Gastrocnemius medialis (tissue), 4 donors: ENCODE results near the gene GPRC5A. TPM values are rescaled to one million over a fixed set of nuclear protein-coding genes. Genes with fewer than 3 reads are reported as not detected.
"Not testable (repeated sequence)": the region's sequence is repeated elsewhere in the genome, so short reads cannot be mapped to it uniquely, and the experiment has no call there.

Experiments used
- ATAC-seq, 2 donors: fragments of 150-250 bp; one replicate each; pipeline ENCODE4 v1.9.1; 2016
- DNase-seq, 2 donors: peaks; one replicate each; pipeline ENCODE4 v3.0.0-alpha.2; 2019
- H3K27ac ChIP-seq, 4 donors: fragments of 200-600 bp; sonication (generic); 1 replicate in 1 of 4; 2 replicates in 3 of 4; pipeline ENCODE4 v1.5.1; 2016 to 2018; ENCODE audit warnings: mild to moderate bottlenecking in 2 of 4, moderate library complexity in 1 of 4
- H3K27me3 ChIP-seq, 3 donors: fragments of 200-600 bp; sonication (generic) in 2 of 3; 1 replicate in 1 of 3; 2 replicates in 2 of 3; pipeline versions ENCODE4 v1.5.1 to v1.6.0; 2016 to 2019; ENCODE audit warnings: mild to moderate bottlenecking in 1 of 3, moderate library complexity in 1 of 3
- H3K36me3 ChIP-seq, 2 donors: fragments of 200-600 bp; sonication (generic) in 1 of 2; one replicate each; pipeline ENCODE4 v1.5.1; 2017 to 2018
- H3K4me1 ChIP-seq, 2 donors: fragments of 200-600 bp; sonication (generic) in 1 of 2; one replicate each; pipeline ENCODE4 v1.5.1; 2016 to 2017; ENCODE audit warnings: mild to moderate bottlenecking in 2 of 2
- H3K4me3 ChIP-seq, 4 donors: fragments of 200-600 bp; sonication (generic) in 3 of 4; 1 replicate in 1 of 4; 2 replicates in 3 of 4; pipeline ENCODE4 v1.5.1; 2016 to 2019; ENCODE audit warnings: mild to moderate bottlenecking in 2 of 4
- H3K9me3 ChIP-seq, 3 donors: fragments of 200-600 bp; sonication (generic) in 2 of 3; 1 replicate in 1 of 3; 2 replicates in 2 of 3; pipeline ENCODE4 v1.5.1; 2016 to 2019
- CTCF ChIP-seq, 5 experiments: fragments of 450-650 bp in 3 of 5; fragments of 200-600 bp in 2 of 5; sonication (generic) in 2 of 5; IDR thresholded peaks in 4 of 5; conservative IDR thresholded peaks in 1 of 5; 1 replicate in 4 of 5; 2 replicates in 1 of 5; pipeline ENCODE4 v1.5.1; 2016 to 2019; ENCODE audit warnings: antibody characterized with exemption in 5 of 5, mild to moderate bottlenecking in 3 of 5, moderate library complexity in 3 of 5
- POLR2A ChIP-seq, 2 donors: fragments of 450-650 bp; IDR thresholded peaks; one replicate each; pipeline ENCODE4 v1.6.1; 2017; ENCODE audit warnings: antibody characterized with exemption in 2 of 2, mild to moderate bottlenecking in 2 of 2, moderate library complexity in 2 of 2
- in situ Hi-C, 4 donors: fragments of 200-750 bp; cut with MboI; loops; one replicate each; pipeline versions ENCODE4 v1.15.0 to v1.8.0; 2017; ENCODE audit warnings: low sequenced_read_pairs in 4 of 4
- intact Hi-C: fragments of 100-400 bp; cut with DNase I; formaldehyde crosslinking; loops from one replicate; pipeline ENCODE4 v1.15.1; 2023; ENCODE audit warnings: low total_unique reads
- total RNA-seq, 4 donors: library from RNA; depleted of rRNA; stranded (reverse); fragments of >200 nt; gene quantifications; one replicate each; pipeline versions ENCODE4 v1.1.0 to v1.2.3, GENCODE V29; 2016

GPRC5A gene
- total RNA-seq, 4 donors from 2014 or later = 0.23 to 5.8 (median 0.52) TPM

GRCh38 chr12:12872139-12872933 lies 19.0 kb upstream of the GPRC5A start:
- intact Hi-C loops (no loop called here), in situ Hi-C loops (no loop called here)
- H3K4me1 ChIP-seq = no peaks in the 10 kb centered on the region
- TF ChIP-seq POLR2A (IDR thresholded peaks at IDR 0.05) (no peak), CTCF (IDR thresholded peaks at IDR 0.05 in 4 of 5, conservative IDR thresholded peaks at IDR 0.05 in 1 of 5) (no peak)
- H3K9me3 ChIP-seq = no peaks in the 10 kb centered on the region
- no peak overlapping the region for H3K27ac ChIP-seq
- no peak for ATAC-seq
- no peaks in the 10 kb centered on the region for H3K36me3 ChIP-seq
- H3K27me3 ChIP-seq = no peaks in the 10 kb centered on the region
- no peak for DNase-seq
- no peak overlapping the region for H3K4me3 ChIP-seq

GRCh38 chr12:12872934-12873275 lies 18.5 kb upstream of the GPRC5A start:
- in situ Hi-C loops = no loop called here
- ATAC-seq = no peak

GRCh38 chr12:12874029-12874428 lies 17.3 kb upstream of the GPRC5A start:
- Histone ChIP-seq H3K9me3 (no peaks in the 10 kb centered on the region), H3K27me3 (no peaks in the 10 kb centered on the region), H3K27ac (no peak overlapping the region), H3K36me3 (no peaks in the 10 kb centered on the region), H3K4me3 (no peak overlapping the region), H3K4me1 (no peaks in the 10 kb centered on the region)
- TF ChIP-seq CTCF (IDR thresholded peaks at IDR 0.05 in 4 of 5, conservative IDR thresholded peaks at IDR 0.05 in 1 of 5) (no peak), POLR2A (IDR thresholded peaks at IDR 0.05) (no peak)
- DNase-seq (no peak), ATAC-seq (no peak)
- in situ Hi-C loops = no loop called here
- intact Hi-C loops = no loop called here

More at GRCh38 chr12:12872934-12873275, 18.5 kb upstream of the GPRC5A start:
- no peaks in the 10 kb centered on the region for H3K9me3 ChIP-seq
- TF ChIP-seq POLR2A (IDR thresholded peaks at IDR 0.05) = no peak
- no peak for TF ChIP-seq CTCF (IDR thresholded peaks at IDR 0.05 in 4 of 5, conservative IDR thresholded peaks at IDR 0.05 in 1 of 5)
- no peak overlapping the region for H3K4me3 ChIP-seq
- no peaks in the 10 kb centered on the region for H3K36me3 ChIP-seq
- H3K27me3 ChIP-seq = no peaks in the 10 kb centered on the region
- intact Hi-C loops = no loop called here
- H3K27ac ChIP-seq = no peak overlapping the region
- no peak for DNase-seq
- H3K4me1 ChIP-seq = no peaks in the 10 kb centered on the region

- in situ Hi-C loops, H3K4me3 ChIP-seq, H3K4me1 ChIP-seq, H3K9me3 ChIP-seq, H3K27me3 ChIP-seq, intact Hi-C loops, H3K27ac ChIP-seq, ATAC-seq, H3K36me3 ChIP-seq, DNase-seq: not testable (repeated sequence)
These were observed 16.1 kb upstream of the GPRC5A start for GRCh38 chr12:12875301-12875700.

- no peaks in the 10 kb centered on the region for H3K9me3 ChIP-seq
- TF ChIP-seq POLR2A (IDR thresholded peaks at IDR 0.05) (no peak), CTCF (IDR thresholded peaks at IDR 0.05 in 4 of 5, conservative IDR thresholded peaks at IDR 0.05 in 1 of 5) (no peak)
- DNase-seq (no peak), ATAC-seq (no peak)
- H3K4me3 ChIP-seq = no peak overlapping the region
- in situ Hi-C loops = no loop called here
- H3K27me3 ChIP-seq = no peaks in the 10 kb centered on the region
- intact Hi-C loops = no loop called here
- H3K27ac ChIP-seq = no peak overlapping the region
- no peaks in the 10 kb centered on the region for H3K4me1 ChIP-seq
- H3K36me3 ChIP-seq = no peaks in the 10 kb centered on the region
These were observed 14.1 kb upstream of the GPRC5A start for GRCh38 chr12:12877153-12877768.
